Anterior cingulate cortex (tissue), 58 donors: ENCODE data around the gene DUOXA2.
A peak's percentile ranks its signal among the peaks of the same experiment; 100 is the strongest.
"Not testable (repeated sequence)": the region's sequence is repeated elsewhere in the genome, so short reads cannot be mapped to it uniquely, and the experiment has no call there.

Experiments
- DNase-seq, 58 donors: peaks; one replicate each; lab custom pipeline; 2025; lab: John Stamatoyannopoulos, UW

The DUOXA2 gene

GRCh38 chr15:45134046-45134445 is 19.9 kb downstream of the DUOXA2 start:
- no peak for DNase-seq

GRCh38 chr15:45134682-45135604 is 20.8 kb downstream of the DUOXA2 start:
- peak in 1 of 58 donors; percentile 2 for DNase-seq

- not testable (repeated sequence) for DNase-seq
These were observed 21.7 kb downstream of the DUOXA2 start for GRCh38 chr15:45135705-45136377.

GRCh38 chr15:45136378-45136764 is 22.2 kb downstream of the DUOXA2 start:
- DNase-seq = no peak

- DNase-seq = no peak
These were observed 23.6 kb downstream of the DUOXA2 start for GRCh38 chr15:45137703-45138102.

- DNase-seq = no peak
These were observed 25.0 kb downstream of the DUOXA2 start for GRCh38 chr15:45138814-45139765.

GRCh38 chr15:45139770-45140169 is 25.6 kb downstream of the DUOXA2 start:
- no peak for DNase-seq

- no peak for DNase-seq
These were observed 26.6 kb downstream of the DUOXA2 start for GRCh38 chr15:45140557-45141250.

GRCh38 chr15:45141386-45141785 is 27.3 kb downstream of the DUOXA2 start:
- DNase-seq = no peak

GRCh38 chr15:45143056-45143455 is 28.9 kb downstream of the DUOXA2 start:
- no peak for DNase-seq

- DNase-seq = no peak
These were observed 29.8 kb downstream of the DUOXA2 start for GRCh38 chr15:45143946-45144345.

- DNase-seq = no peak
These were observed 30.6 kb downstream of the DUOXA2 start for GRCh38 chr15:45144775-45145174.

GRCh38 chr15:45146405-45146804 is 32.3 kb downstream of the DUOXA2 start:
- no peak for DNase-seq

GRCh38 chr15:45147606-45148005 is 33.5 kb downstream of the DUOXA2 start:
- no peak for DNase-seq

GRCh38 chr15:45148076-45149059 is 34.2 kb downstream of the DUOXA2 start:
- no peak for DNase-seq

GRCh38 chr15:45149060-45149459 is 34.9 kb downstream of the DUOXA2 start:
- DNase-seq = no peak

- DNase-seq = no peak
These were observed 36.4 kb downstream of the DUOXA2 start for GRCh38 chr15:45150481-45150880.

- DNase-seq = no peak
These were observed 36.9 kb downstream of the DUOXA2 start for GRCh38 chr15:45150997-45151396.
